Epithelial cell of prostate (primary cell): Measurements from ENCODE around the gene FMN1.
A peak's percentile ranks its signal among the peaks of the same experiment; 100 is the strongest.

Source experiments
- DNase-seq: peaks from one replicate; pipeline ENCODE4 v3.0.0-alpha.2; 2011; ENCODE audit warnings: low read depth, low spot score
- H3K27ac ChIP-seq: fragments of 450-650 bp; 2 replicates; pipeline ENCODE4 v1.5.1; 2017; ENCODE audit warnings: mild to moderate bottlenecking

FMN1 gene

DNA sequence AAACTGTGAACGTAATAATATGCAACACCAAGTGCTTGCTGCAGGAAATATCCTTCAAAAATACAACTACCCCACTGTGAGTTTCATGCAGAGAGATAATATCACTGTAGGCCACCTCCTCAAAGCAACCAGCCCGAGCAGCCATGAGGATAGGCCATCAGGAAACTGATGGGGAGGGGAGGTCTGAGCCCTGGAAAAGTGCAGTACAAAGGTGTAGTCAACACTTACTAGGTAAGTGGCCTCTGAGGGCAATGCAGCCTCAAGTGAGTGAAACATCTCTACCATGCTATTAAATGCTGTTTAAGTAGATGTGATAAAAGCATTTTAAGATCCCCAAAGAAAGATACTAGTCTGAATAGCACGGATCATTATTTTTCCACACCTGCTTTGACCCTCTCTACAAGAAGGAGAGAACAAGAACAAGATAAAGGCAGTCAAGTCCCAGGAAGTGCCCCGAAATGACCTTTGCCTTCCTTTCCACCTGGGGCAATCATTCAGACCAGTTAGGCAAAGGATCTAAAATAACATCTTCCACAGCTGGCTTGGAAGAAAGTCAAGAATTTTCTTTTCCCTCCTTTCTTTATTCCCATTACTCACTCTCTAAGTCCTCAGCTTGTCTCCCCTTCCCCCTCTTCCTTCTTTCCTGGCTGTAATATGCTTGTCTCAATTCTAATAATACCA is 62.8 kb downstream of the FMN1 start:
- H3K27ac ChIP-seq: peak overlapping the region; percentile 35
- no peak for DNase-seq

DNA sequence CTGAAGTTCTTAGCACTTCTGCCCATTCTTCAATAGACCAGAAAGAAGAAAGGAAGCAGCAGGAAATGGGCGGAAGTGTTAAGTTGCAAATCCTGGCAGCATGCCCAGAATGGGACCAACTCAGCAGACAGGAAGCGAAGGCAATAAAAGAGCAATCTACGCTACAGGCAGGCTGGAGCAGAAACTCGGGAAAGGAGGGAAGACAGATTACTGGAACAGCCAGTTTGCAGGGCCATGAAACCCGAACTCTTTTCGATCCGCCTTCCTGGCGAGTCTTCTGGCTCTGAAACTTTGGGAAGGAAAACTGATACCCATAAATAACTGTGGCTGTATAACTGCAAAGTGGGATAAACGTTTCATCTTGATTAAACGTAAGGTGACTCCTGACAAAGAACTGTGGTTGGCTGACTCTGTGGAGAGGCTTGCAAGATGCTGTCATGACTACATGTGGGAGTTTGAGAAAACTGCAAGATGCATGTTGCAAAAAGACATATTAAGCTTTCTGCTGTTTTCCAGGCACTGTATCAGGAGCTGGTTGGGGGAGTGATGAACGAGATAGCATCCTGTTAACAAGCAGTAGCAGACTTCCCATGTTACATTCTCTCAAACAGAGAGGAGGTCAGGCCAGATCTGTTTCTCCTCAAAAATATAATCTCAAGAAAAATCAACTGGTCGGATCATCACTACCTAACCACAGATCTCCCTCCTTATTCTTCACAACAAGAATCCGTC is 67.8 kb downstream of the FMN1 start:
- DNase-seq: peak; percentile 72
- peak overlapping the region; percentile 41 for H3K27ac ChIP-seq

DNA sequence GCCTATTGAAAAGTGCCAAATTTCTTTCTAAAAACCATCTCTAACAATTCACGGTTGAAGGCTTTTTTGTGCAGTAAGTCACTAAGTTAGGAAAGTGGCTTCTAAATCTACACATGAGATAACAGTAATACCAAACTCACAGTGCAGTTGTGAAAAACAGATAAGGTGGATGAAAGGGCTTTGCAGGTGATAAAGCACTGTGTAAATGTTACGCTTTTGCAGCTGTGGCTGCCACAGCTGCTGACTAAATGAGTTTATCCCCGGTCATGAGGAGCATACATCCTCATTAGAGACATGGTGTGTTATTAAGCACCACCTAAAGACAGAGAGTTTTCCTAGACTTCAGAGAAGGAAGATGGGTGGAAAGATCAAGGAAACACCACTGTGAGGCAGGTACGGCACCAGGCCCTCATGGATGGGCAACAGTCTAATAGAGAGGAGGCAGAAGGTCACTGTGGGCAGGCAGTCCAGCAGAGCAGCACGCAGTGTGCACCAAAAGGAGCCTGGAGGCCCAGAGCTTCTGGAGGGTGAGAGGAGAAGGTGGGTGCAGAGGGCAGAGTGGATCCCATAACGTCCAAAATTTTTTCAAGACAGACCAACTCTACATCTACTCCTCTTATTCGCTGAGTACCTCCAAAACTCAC is 68.5 kb downstream of the FMN1 start:
- peak overlapping the region; percentile 41 for H3K27ac ChIP-seq
- DNase-seq: no peak

DNA sequence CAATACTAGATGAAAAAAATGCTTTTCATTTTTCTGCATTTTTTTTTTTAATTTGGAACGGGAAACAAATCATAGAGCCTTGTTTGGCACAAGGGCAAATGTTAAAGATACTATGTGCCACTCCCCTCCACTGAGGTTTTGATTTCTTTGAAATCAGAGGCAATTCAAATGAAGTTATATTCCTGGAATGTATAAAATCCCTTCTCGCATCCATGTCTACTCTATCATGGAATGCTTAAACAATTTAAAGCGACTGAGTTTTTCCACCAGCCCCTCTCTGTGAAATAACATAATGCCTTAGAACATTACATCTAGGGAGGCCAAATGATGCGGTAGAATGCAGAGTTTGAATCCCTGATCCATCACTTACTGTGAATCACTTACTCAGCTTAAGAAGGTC is 69.7 kb downstream of the FMN1 start:
- H3K27ac ChIP-seq: no peak overlapping the region
- DNase-seq: no peak

DNA sequence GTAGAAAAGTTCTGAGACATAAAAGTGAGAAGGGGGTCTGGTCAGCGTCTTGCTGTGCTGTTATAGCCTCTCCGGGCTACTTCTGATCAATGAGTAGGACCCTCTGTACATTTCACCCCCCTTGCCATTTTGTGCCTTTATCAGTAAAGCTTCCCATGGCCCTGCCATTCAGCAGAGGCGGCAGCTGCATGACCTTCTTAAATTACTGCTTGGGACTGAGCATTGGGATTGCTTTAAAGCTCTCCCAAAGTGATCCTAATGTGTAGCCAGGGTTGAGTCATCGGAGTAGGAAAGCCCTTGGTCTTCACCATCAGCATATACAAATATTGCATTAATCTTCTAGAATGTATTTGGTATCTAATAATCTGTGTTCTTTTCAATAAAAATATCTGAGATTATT is 70.2 kb downstream of the FMN1 start:
- H3K27ac ChIP-seq: no peak overlapping the region
- no peak for DNase-seq

DNA sequence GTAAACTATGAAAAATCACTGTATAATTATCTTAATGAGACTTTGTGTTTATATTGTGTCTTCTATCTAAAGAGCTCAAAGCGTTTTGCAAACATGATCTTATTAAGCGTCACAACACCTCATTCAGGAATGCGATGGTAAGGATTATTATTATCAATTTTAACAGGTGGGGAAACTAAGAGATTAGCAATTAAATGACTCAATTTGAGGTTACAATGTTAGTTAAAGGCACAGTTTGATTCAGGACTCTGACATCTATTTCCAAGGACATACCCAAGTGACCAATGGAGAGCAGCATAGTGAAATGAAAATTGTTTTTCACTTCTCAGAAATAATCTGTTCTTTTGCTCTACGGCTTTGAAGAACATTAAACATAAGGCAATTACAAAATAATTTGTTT is 74.6 kb downstream of the FMN1 start:
- DNase-seq: no peak
- no peak overlapping the region for H3K27ac ChIP-seq

DNA sequence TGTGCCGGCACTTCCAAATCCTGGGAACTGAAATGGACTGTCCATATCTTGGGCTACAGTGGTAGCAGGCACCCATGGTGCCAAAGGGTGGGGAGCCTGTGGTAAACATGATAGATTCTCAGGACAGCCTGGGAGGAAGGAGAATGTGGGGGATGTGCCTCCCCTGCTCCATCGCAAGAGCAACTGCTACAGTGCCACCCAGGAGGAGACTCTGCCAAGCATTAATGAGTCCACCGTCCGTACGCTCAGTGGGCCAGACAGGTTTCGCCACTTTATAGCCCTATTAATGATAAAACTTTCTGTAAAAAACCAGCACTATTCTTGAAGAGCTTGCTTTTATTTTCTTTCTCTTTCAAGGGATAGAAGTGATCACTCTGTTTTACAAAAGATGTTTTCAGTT is 75.2 kb downstream of the FMN1 start:
- H3K27ac ChIP-seq: no peak overlapping the region
- DNase-seq: no peak

DNA sequence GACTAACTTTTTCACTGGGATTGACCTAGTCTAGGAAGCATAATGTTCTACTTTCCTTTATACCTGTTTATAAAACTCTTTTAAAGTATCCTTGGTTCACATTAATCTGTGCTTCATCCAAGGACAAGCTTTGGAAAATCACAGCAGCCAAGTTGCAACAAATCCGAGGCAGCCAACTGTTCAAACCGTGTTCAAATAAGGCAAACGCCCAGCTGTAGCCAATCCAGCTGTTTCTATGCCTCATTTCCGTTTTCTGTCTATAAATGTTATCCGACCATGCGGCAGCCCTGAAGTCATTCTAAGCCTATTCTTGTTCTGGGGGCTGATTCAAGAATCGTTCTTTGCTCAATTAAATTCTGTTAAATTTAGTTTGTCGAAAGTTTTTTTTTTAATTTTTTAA is 78.3 kb downstream of the FMN1 start:
- no peak for DNase-seq
- no peak overlapping the region for H3K27ac ChIP-seq

DNA sequence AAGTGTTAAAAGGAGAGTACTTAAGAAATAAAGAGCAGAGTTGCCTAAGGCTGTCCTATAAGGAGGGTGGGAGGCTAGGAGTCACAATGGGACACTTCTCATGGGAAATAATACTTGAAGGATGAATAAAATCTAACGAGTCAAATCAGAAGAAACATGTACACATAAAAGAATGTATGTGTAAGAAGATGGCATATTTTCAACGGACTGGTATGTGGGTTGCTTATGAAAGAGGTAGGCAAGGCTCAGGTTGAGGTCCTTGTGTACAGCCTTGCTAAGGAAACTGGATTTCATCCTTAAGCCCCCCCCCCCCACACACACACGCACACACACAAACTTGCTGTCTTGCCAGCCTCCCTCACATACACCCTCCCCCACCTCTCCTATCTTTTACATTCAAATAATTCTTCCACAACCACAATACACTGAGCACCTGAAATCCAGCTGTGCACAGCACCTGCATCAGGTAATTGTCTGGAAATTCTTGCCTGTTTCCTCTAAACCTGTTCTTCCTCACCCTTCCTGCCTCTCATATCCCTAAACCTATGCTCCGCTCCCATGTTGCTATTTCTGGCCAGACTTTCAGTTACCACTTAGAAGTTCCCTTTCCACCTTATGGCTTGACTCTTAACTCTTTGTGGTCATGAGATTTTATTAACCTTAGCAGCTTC is 79.2 kb downstream of the FMN1 start:
- no peak overlapping the region for H3K27ac ChIP-seq
- DNase-seq: no peak

DNA sequence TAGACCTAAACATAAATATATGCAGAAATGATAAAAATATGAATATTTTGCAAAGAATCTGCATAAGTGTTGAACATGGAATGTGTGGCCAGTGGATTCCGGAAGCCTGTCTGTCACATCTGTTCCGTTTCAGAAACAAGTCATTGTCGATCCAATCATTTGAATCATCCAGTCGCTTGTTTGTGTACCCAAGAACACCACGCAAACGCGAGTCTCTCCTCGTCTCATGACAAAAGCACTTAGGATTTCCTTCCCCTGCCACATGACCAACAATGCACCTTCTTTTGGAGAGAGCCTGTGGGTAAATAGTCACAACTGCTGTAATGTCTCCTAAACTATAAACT is 80.2 kb downstream of the FMN1 start:
- DNase-seq: no peak
- no peak overlapping the region for H3K27ac ChIP-seq

DNA sequence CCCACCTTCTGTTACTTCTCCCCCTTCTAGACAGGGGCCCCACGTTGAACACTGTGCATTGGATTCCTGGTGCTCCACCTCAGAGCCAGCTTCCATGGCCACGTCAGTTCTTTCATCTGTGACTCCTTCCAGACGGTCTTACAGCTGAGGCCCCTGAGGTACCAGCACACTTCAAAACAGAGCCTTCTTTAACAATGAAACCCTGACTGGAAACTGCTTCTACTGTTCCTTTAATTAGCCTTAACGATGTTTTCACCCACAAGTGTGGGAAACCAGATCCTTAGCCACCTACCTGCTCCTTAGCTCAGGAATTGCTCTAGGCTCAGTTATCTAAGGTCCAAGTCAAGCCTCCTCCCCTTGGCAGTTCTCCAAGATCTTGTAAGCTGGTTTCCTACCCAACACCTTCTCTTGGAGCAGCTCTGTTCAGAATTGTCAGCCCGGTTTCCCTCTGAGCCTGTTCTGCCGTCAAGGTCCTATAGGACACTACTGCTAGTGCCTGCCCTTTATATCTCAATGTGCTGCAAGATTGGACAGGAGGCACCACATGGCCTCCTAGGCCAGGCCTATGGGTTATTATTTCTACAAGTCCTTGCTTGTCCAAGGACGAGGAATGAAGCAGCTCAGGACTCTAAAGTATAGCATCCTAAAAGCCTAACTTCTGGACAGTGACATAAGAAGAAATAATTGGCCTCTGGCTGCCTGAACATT is 80.7 kb downstream of the FMN1 start:
- DNase-seq: no peak
- no peak overlapping the region for H3K27ac ChIP-seq

DNA sequence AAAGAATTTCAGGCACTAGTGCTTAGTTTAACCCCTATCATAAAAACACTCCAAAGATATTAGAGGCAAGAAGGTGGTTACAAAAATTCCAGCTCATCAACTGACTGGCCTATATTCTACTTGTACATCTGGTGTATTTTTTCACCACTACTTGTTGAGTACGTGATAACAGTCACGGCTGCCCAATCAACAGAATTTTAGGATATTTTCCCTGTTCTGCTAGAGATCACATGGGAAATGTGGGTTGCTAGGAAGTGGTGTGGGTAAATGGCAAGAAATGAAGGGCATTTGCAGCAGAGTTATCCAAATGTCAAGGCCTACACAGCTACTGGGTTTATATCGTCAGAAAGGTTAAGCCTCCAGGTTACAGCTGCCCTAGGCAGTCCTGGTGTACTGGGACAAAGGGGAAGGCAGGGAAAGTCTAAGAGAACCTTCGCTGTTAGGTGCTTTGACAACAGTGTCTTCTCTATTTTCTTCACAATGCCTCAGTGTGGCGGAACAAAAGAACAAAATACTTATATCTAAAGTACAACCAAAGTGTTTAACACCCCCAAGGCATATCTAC is 81.9 kb downstream of the FMN1 start:
- H3K27ac ChIP-seq: no peak overlapping the region
- no peak for DNase-seq

DNA sequence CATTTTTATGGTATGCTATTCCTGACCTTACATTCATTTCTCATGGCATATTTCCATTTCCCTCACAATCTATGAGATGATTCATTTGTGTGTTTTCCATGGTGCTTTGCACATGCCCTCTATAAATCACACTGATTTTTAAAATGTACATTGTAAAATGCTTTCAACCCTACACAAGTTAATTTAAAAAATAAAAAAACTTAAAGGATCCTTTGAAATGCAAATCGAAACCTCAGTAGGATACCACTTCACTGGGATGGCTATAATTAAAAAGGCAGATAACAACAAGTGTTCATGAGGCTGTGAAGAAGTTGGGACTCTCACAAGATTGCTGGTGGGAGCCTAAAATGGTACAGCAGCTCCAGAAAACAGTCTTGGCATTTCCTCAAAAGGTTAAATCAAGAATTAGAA is 83.5 kb downstream of the FMN1 start:
- DNase-seq: no peak
- H3K27ac ChIP-seq: no peak overlapping the region

DNA sequence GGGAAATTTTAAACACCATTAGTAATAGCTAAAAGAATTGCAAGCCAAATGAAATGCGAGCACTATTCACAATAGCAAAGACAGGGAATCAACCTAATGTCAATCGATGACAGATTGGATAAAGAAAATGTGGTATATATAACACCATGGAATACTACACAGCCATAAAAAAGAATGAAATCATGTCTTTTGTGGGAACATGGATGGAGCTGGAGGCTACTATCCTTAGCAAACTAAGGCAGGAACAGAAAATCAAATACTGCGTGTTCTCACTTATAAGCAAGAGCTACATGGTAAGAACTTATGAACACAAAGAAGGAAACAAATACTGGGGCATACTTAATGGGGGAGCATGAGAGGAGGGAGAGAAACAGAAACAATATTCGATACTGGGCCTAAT is 85.2 kb downstream of the FMN1 start:
- H3K27ac ChIP-seq: no peak overlapping the region
- DNase-seq: no peak

DNA sequence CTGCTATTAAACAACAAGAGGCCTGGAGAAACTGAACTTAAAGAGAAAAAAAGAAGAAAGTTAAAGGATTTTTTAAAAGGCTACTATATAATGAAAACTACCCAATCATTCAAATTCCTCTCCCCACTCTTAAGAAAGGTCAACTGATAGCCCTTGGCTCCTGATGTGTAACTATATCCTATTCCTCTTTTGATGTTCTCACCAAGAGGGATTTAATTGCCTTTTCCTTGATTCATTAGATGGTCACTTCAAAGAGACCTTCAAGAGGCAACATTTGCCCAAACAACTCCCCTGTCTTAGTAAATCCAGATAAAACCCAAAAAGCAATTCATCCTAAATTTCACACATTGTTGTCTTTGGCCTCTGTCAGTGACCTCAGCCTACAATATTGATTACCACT is 86.0 kb downstream of the FMN1 start:
- DNase-seq: no peak
- H3K27ac ChIP-seq: no peak overlapping the region

DNA sequence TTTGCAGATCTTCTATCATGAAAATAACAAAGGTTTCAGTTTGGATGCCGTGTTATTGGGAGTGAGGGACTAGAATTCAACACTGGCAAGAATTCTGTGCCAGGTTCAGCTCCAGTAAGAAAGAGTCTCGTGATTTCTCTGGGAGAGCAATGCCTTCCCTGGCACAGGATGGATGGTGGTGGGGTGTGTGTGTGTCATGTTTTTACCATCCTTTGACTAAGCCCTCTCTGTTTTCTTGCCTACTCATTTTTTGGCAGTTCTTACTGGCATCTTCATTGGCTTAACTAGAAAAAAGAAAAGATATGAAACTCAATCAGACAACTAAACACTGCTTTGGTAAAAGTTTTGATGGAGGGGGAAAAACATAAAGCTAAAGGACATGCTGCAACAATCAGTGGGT is 86.6 kb downstream of the FMN1 start:
- no peak overlapping the region for H3K27ac ChIP-seq
- no peak for DNase-seq

DNA sequence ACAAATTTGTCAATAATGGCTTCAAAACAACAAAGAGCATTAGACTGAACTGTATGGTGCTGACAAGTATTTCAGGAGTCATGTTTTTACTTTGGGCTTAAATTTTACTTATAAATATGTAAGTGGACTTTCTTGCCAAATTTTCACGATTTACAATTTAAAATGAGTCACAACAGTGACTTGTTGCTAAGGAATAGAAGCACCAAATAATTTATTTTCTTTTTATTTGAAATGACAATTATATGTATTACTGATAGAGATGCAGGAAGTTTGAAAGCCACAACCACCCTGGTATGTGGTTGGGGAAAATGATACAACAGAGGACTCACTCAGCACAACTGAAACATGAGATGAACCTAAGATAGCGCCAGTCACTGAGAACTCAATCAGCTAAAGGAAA is 90.3 kb downstream of the FMN1 start:
- DNase-seq: no peak
- H3K27ac ChIP-seq: no peak overlapping the region

DNA sequence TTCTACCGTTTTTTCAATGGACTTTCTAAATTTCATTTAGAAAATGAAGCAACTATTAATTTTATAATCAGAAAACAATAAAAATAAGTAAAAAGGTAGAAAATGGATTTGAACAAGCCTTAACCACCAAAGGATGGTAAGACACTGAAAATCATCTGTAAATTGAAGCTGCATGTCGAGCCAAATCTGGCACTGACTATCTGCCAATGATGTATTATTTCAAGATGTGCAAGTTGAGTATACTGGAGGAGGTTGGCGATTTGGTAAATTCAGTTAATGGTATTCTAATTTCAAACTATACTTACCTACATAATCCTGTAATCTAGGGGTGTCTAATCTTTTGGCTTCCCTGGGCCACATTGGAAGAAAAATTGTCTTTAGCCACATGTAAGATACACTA is 93.5 kb downstream of the FMN1 start:
- H3K27ac ChIP-seq: no peak overlapping the region
- no peak for DNase-seq

DNA sequence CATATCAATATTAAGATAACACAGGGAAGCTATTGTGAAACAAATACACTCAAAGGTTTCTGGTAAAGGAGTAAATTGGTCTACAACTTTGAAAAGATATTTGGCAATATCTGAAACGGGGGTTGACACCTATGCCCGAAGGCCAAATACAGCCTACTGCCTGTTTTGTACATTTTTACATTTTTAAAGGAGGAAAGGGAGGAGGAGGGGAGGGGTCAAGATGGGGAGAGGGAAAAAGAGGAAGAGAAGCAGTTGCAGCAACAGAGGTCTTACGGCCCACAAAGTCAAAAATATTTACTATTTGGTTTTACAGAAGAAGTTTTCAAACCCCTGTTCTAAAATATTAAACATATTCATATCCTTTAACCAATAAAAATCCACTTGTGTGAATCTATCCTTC is 94.2 kb downstream of the FMN1 start:
- no peak overlapping the region for H3K27ac ChIP-seq
- DNase-seq: no peak

DNA sequence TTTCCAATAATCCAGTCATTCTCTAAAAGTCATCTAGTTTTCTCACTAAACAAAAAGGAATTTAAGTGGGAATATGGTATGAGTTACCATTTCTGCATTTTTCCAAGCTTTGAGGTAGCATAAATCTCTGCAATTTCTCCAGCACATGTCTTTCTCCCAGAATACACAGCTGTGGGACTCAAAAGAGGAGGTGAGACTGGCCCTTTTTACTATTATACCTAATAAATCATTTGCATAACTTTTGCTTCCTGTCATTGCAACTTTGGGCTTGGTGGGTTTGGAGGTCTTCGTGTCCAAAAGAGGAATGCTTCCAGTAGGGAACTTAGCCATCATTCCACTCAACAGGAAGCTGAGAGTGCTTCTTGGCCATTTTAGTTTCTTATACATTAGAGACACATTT is 94.8 kb downstream of the FMN1 start:
- no peak for DNase-seq
- no peak overlapping the region for H3K27ac ChIP-seq
